WERI-Rb-1 (cell line): ENCODE results near the gene PCP4.

Experiments
- DNase-seq: peaks from one replicate; pipeline ENCODE4 v3.0.0-alpha.2; 2020
- H3K27ac ChIP-seq: fragments of 250-450 bp; sonication (Bioruptor Pico); 2 replicates; pipeline ENCODE4 v1.5.1; 2020; ENCODE audit warnings: mild to moderate bottlenecking, moderate library complexity
- H3K27me3 ChIP-seq: fragments of 250-450 bp; sonication (Bioruptor Pico); 2 replicates; pipeline ENCODE4 v1.5.1; 2021; ENCODE audit warnings: mild to moderate bottlenecking, low read depth, moderate library complexity; ENCODE audit not compliant: insufficient read depth, severe bottlenecking
- H3K36me3 ChIP-seq: fragments of 250-450 bp; sonication (Bioruptor Pico); 2 replicates; pipeline ENCODE4 v1.5.1; 2020; ENCODE audit warnings: mild to moderate bottlenecking, moderate library complexity
- H3K4me3 ChIP-seq: 2 replicates; pipeline ENCODE4 v1.5.1; 2011; ENCODE audit warnings: low read depth, mild to moderate bottlenecking, control low read depth, low read length
- H3K9me3 ChIP-seq: fragments of 250-450 bp; sonication (Bioruptor Pico); 2 replicates; pipeline ENCODE4 v1.5.1; 2021; ENCODE audit warnings: mild to moderate bottlenecking, moderate library complexity; ENCODE audit not compliant: severe bottlenecking
- CTCF ChIP-seq: IDR thresholded peaks from 2 replicates; pipeline ENCODE4 v1.5.1; 2011; ENCODE audit warnings: low read depth, mild to moderate bottlenecking, control low read depth, inconsistent platforms, low read length

The PCP4 gene

GRCh38 chr21:39954570-39954969 is 87.3 kb downstream of the PCP4 start:
- no peaks in the 10 kb centered on the region for H3K36me3 ChIP-seq
- no peaks in the 10 kb centered on the region for H3K9me3 ChIP-seq
- no peak overlapping the region for H3K4me3 ChIP-seq
- TF ChIP-seq CTCF, result no peak
- DNase-seq, result no peak
- no peaks in the 10 kb centered on the region for H3K27me3 ChIP-seq
- H3K27ac ChIP-seq, result no peak overlapping the region

- Histone ChIP-seq H3K27ac (no peak overlapping the region), H3K9me3 (peaks cover 6% of the 10 kb centered on the region), H3K36me3 (no peaks in the 10 kb centered on the region), H3K27me3 (no peaks in the 10 kb centered on the region), H3K4me3 (no peak overlapping the region)
- TF ChIP-seq CTCF, result no peak
- no peak for DNase-seq
Observed at GRCh38 chr21:39955326-39955725, 88.1 kb downstream of the PCP4 start.

- no peak overlapping the region for H3K27ac ChIP-seq
- H3K36me3 ChIP-seq, result no peaks in the 10 kb centered on the region
- TF ChIP-seq CTCF, result no peak
- H3K27me3 ChIP-seq, result no peaks in the 10 kb centered on the region
- no peak overlapping the region for H3K4me3 ChIP-seq
- H3K9me3 ChIP-seq, result peaks cover 6% of the 10 kb centered on the region
- DNase-seq, result no peak
Observed at GRCh38 chr21:39956586-39956985, 89.3 kb downstream of the PCP4 start.

- Histone ChIP-seq H3K27me3 (peaks cover 2% of the 10 kb centered on the region), H3K36me3 (no peaks in the 10 kb centered on the region), H3K4me3 (no peak overlapping the region), H3K9me3 (peaks cover 6% of the 10 kb centered on the region), H3K27ac (no peak overlapping the region)
- TF ChIP-seq CTCF, result no peak
- DNase-seq, result no peak
Observed at GRCh38 chr21:39958731-39959130, 91.5 kb downstream of the PCP4 start.

- TF ChIP-seq CTCF, result no peak
- H3K9me3 ChIP-seq, result peaks cover 9% of the 10 kb centered on the region
- DNase-seq, result no peak
- no peak overlapping the region for H3K27ac ChIP-seq
- no peak overlapping the region for H3K4me3 ChIP-seq
- no peaks in the 10 kb centered on the region for H3K36me3 ChIP-seq
- peaks cover 2% of the 10 kb centered on the region for H3K27me3 ChIP-seq
Observed at GRCh38 chr21:39961251-39961650, 94.0 kb downstream of the PCP4 start.

- DNase-seq, result no peak
- Histone ChIP-seq H3K27me3 (peaks cover 6% of the 10 kb centered on the region), H3K4me3 (no peak overlapping the region), H3K9me3 (peaks cover 9% of the 10 kb centered on the region), H3K27ac (no peak overlapping the region), H3K36me3 (no peaks in the 10 kb centered on the region)
- TF ChIP-seq CTCF, result no peak
Observed at GRCh38 chr21:39965026-39965425, 97.8 kb downstream of the PCP4 start.
